ENCODE results near the gene AGAP5. TPM values are rescaled to one million over a fixed set of nuclear protein-coding genes. Genes with fewer than 3 reads are reported as not detected.
A peak's percentile ranks its signal among the peaks of the same experiment; 100 is the strongest.

Gene AGAP5
- polyA plus RNA-seq, 1 of the 3 experiments (the other 2 are of a cell fraction) = 3.8 TPM

- no peak for DNase-seq
- TF ChIP-seq RAD21 (IDR thresholded peaks at IDR 0.05; ENCODE audit: low read length) (peak; percentile 34), FOXM1 (IDR thresholded peaks at IDR 0.05; ENCODE audit: low read depth) (no peak), CTCF (IDR thresholded peaks at IDR 0.05) (peak; percentile 28; the same call in 1 of the 2 replicates)
- TF ChIP-seq, protein P1, sequence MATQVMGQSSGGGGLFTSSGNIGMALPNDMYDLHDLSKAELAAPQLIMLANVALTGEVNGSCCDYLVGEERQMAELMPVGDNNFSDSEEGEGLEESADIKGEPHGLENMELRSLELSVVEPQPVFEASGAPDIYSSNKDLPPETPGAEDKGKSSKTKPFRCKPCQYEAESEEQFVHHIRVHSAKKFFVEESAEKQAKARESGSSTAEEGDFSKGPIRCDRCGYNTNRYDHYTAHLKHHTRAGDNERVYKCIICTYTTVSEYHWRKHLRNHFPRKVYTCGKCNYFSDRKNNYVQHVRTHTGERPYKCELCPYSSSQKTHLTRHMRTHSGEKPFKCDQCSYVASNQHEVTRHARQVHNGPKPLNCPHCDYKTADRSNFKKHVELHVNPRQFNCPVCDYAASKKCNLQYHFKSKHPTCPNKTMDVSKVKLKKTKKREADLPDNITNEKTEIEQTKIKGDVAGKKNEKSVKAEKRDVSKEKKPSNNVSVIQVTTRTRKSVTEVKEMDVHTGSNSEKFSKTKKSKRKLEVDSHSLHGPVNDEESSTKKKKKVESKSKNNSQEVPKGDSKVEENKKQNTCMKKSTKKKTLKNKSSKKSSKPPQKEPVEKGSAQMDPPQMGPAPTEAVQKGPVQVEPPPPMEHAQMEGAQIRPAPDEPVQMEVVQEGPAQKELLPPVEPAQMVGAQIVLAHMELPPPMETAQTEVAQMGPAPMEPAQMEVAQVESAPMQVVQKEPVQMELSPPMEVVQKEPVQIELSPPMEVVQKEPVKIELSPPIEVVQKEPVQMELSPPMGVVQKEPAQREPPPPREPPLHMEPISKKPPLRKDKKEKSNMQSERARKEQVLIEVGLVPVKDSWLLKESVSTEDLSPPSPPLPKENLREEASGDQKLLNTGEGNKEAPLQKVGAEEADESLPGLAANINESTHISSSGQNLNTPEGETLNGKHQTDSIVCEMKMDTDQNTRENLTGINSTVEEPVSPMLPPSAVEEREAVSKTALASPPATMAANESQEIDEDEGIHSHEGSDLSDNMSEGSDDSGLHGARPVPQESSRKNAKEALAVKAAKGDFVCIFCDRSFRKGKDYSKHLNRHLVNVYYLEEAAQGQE (IDR thresholded peaks at IDR 0.05; ENCODE audit: low read depth, low read length) = no peak
- Histone ChIP-seq H4K20me1 (ENCODE audit: insufficient read depth) (no peaks in the 10 kb centered on the region), H3F3A (replicated peaks; ENCODE audit: insufficient read depth) (no peaks in the 10 kb centered on the region), H2AFZ (ENCODE audit: low read depth) (no peak overlapping the region), H3K27me3 (ENCODE audit: insufficient read depth) (no peaks in the 10 kb centered on the region), H3K4me1 (ENCODE audit: control insufficient read depth in 1 of 2, insufficient read depth in 2 of 2, low read depth in 1 of 2, low read length in 1 of 2) (peaks cover 4% of the 10 kb centered on the region in 2 experiments; a peak in 1 of 4 replicates), H3K9me2 (no peaks in the 10 kb centered on the region), H3K79me2 (ENCODE audit: insufficient read depth) (no peaks in the 10 kb centered on the region), H3K4me2 (no peak overlapping the region), H3K27ac (ENCODE audit: low read depth in 2 of 2, low read length in 1 of 2) (no peak overlapping the region), H3K36me3 (replicated peaks in 1 of 2; ENCODE audit: control insufficient read depth in 1 of 2, insufficient read depth in 2 of 2, low read length in 1 of 2) (no peaks in the 10 kb centered on the region), H3K9ac (no peak overlapping the region), H3K4me3 (ENCODE audit: low read depth in 2 of 2, low read length in 1 of 2) (no peak overlapping the region), H3K9me3 (no peaks in the 10 kb centered on the region)
- CTCF ChIA-PET = interaction anchor here (1.0 kb wide), 1 partner anchor 9 kb away, joined by 3 read pairs; no protein-coding TSS in a partner anchor
- 79% methylated on average over 3 of the region's 3 CpGs for WGBS (ENCODE audit: low lambda C conversion rate)
- POLR2A ChIA-PET = no interaction called here
These were observed 44.2 kb downstream of the AGAP5 start for GRCh38 chr10:73653701-73654100.

- Histone ChIP-seq H4K20me1 (ENCODE audit: insufficient read depth) (no peaks in the 10 kb centered on the region), H3K27me3 (ENCODE audit: insufficient read depth) (no peaks in the 10 kb centered on the region), H3K9me3 (no peaks in the 10 kb centered on the region), H2AFZ (ENCODE audit: low read depth) (no peak overlapping the region), H3K4me2 (no peak overlapping the region), H3K4me3 (ENCODE audit: low read depth in 2 of 2, low read length in 1 of 2) (no peak overlapping the region), H3K36me3 (replicated peaks in 1 of 2; ENCODE audit: control insufficient read depth in 1 of 2, insufficient read depth in 2 of 2, low read length in 1 of 2) (no peaks in the 10 kb centered on the region), H3K9ac (no peak overlapping the region), H3K9me2 (no peaks in the 10 kb centered on the region), H3F3A (replicated peaks; ENCODE audit: insufficient read depth) (no peaks in the 10 kb centered on the region), H3K27ac (ENCODE audit: low read depth in 2 of 2, low read length in 1 of 2) (no peak overlapping the region), H3K4me1 (ENCODE audit: control insufficient read depth in 1 of 2, insufficient read depth in 2 of 2, low read depth in 1 of 2, low read length in 1 of 2) (peaks cover 4 to 9% of the 10 kb centered on the region in 2 experiments; a peak in 1 of 4 replicates), H3K79me2 (ENCODE audit: insufficient read depth) (no peaks in the 10 kb centered on the region)
- POLR2A ChIA-PET = no interaction called here
- TF ChIP-seq, protein P2, sequence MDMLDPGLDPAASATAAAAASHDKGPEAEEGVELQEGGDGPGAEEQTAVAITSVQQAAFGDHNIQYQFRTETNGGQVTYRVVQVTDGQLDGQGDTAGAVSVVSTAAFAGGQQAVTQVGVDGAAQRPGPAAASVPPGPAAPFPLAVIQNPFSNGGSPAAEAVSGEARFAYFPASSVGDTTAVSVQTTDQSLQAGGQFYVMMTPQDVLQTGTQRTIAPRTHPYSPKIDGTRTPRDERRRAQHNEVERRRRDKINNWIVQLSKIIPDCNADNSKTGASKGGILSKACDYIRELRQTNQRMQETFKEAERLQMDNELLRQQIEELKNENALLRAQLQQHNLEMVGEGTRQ (IDR thresholded peaks at IDR 0.05; ENCODE audit: borderline replicate concordance, low read depth, low read length) = no peak
- TF ChIP-seq MXI1 (IDR thresholded peaks at IDR 0.05; ENCODE audit: low read depth, low read length) = no peak
- TF ChIP-seq SMC3 (IDR thresholded peaks at IDR 0.05; ENCODE audit: low read depth, low read length) = no peak
- CTCF ChIA-PET = interaction anchor here (1.0 kb wide), 1 partner anchor 9 kb away, joined by 3 read pairs; no protein-coding TSS in a partner anchor
- DNase-seq = no peak
- WGBS (ENCODE audit: low lambda C conversion rate) = 80% methylated on average over 10 of the region's 11 CpGs
These were observed 44.7 kb downstream of the AGAP5 start for GRCh38 chr10:73653195-73653594.
